ENCODE data around the gene LRRC8B.

LRRC8B gene

GRCh38 chr1:89609781-89610456 lies 85.3 kb downstream of the LRRC8B start:
- no peak for DNase-seq

DNA sequence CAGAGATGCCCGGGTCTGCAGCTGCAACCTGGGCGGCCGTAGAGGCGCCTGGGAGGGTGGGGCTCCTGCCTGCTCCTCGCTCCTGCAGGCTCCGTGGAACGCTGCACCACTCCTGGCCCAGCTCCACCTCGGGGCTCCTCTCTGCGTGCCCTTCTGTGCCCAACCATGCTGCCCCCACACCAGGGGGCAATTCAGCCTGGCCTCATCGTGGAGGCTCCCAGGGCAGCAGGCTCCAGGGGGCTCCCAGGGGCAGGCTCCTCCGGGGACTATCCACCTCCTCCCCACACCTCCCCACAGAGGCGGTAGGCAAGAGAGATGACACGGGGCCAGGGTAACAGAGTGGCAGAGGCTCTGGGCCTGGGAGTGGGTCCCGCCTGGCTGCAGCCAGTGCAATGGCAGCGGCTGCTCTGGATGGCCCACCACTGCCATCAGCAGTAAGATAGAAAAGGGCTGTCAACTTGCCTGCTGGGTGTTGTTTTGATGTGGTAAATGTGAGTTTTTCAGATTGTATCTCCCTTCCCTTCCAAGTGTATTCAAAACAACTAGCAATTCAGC lies 85.9 kb downstream of the LRRC8B start:
- DNase-seq = no peak

- DNase-seq = no peak
These were observed 87.1 kb downstream of the LRRC8B start for GRCh38 chr1:89611721-89612120.

DNA sequence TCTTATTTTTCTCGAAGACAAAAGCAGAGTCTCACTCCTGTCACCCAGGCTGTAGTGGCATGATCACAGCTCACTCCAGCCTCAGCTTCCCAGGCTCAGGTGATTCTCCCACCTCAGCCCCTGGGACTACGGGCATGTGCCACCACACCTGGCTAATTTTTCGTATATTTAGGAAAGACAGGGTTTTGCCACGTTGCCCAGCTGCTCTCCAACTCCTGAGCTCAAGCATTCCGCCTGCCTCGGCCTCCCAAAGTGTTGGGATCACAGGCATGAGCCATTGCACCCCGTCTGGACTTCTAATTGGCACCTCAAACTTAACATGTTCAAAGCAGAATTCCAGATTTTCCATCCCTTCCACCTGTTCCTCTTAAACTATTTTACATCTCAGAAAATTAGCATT lies 89.3 kb downstream of the LRRC8B start:
- no peak for DNase-seq

- DNase-seq = no peak
These were observed 91.3 kb downstream of the LRRC8B start for GRCh38 chr1:89615676-89616598.

DNA sequence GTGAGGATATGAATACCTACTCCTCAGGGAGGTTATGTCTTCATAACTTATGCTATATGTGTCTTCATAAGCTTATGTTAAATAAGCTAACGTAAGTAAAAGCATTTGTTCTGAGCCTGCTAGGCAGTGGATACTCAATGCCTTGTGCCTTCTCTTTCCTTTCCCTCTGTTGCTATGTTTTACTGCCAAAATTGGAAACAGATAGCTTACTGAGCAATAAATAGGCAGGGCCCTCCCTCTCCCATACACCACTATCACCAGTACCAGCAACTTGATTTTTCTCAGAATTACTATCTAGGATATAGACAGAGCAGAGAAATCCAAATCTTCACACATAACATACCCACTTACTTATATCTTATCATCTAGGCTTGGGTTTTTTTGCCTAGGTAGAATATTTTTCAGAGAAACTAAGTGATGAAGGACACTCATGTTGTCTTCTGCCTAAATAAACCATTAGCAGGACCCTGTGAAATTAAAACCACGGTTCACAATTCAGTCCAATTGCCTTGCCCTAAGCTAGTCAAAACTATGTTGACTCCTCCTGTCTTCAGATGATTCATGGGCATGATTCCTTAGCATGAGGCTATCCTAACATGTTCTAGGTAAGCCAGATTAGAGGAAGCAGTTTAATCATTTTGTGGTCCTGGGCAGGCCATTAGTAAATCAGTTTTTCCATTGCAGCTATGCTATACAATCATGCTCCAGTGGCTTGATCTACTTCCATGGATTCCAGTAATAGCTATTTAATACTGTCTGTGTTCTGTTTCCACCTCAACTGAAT lies 92.4 kb downstream of the LRRC8B start:
- DNase-seq = no peak

DNA sequence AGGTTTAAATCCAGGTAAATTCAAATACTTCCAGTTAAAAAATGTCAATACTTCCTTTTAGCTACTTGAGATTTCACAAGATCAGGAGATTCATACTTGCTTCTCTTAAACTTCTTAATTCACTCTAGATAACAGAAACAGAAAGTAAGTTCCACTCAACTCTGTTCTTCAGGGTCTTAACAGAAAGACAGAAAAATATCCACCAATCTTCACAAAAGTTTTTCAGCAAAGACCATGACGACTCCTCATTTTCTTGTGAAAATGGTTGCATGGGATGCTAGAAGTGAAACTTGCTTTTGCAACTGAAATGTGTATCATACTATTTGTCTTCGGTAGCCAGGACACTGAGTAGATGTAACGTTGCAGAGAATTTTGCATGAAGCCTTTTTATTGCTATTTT lies 96.0 kb downstream of the LRRC8B start:
- no peak for DNase-seq

DNA sequence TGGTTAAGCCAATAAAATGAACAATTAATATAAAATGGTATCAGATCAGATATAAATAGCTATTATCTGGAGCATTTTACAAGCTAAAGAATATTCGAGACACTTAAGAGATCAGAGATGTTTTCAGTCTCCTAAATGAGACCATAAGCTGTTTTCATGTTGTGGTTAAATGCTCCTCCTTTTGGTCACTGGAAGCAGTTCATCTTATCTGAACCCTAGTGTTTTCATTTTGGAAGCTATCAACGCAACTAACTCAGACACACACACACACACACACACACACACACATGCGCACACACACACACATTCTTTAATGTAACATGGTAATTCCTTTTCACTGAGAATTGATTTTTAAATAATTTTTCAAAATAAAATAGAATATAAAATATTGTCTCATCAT lies 98.3 kb downstream of the LRRC8B start:
- no peak for DNase-seq

- DNase-seq = no peak
These were observed 99.7 kb downstream of the LRRC8B start for GRCh38 chr1:89624314-89624713.

DNA sequence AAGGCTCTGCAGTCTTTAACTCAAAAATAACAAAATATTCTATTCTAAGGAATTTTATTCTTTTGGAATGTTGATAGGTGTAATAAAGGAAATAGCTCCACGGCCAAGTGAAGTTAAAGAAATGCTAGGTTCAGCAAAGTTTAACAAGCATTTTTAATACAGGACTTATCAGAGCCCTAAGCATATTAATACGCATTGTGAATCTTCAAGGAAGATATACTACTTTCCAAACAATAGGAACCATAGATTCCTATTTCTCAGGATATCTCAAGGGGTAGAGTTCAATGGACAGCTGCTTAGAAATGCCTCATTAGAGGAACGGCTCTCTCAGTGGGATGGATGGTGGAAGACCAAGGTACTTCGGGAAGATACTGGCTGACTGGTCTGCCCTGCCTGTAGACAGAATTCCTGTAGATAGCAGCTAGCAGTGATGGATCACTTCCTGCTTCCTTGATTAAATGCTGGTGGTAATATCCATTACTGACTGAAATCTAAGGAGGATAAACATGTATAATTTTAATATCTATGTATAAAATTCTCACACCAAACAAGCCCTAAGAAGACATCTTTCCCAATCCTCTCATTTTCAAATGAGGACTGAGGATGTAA lies 100.2 kb downstream of the LRRC8B start:
- DNase-seq = no peak

DNA sequence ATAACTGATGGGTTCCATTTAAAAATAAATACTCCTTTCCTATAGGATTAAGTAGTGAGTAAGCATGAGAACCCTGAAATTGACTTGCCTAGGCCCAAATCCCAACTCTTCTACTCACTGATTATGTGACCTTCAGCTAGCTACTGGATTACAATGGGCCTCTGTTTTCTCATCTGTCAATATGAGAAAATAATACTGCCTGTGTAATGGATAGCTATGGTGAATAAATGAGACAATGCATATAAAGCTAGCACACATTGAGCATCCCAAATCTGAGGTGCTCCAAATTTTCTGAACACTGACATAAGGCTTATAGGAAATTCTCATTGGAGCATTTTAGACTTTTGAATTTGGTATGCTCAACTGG lies 103.0 kb downstream of the LRRC8B start:
- no peak for DNase-seq

GRCh38 chr1:89629146-89629545 lies 104.5 kb downstream of the LRRC8B start:
- DNase-seq = peak; percentile 93

DNA sequence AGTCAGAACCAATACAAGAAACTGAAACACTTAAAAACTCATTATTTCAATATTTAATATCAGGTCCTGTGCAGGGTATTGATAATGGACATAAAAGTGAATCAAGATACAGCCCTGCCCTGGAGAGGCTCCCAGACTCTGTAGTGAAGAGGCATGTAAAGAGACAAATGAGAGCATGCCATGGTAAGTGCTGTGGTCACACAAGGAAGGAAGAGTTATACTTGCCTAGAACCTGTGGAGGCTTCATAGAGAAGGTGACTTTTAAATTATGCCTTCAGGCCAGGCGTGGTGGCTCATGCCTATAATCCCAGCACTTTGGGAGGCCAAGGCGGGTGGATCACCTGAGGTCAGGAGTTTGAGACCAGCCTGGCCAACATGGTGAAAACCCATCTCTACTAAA lies 105.0 kb downstream of the LRRC8B start:
- DNase-seq = peak; percentile 93

DNA sequence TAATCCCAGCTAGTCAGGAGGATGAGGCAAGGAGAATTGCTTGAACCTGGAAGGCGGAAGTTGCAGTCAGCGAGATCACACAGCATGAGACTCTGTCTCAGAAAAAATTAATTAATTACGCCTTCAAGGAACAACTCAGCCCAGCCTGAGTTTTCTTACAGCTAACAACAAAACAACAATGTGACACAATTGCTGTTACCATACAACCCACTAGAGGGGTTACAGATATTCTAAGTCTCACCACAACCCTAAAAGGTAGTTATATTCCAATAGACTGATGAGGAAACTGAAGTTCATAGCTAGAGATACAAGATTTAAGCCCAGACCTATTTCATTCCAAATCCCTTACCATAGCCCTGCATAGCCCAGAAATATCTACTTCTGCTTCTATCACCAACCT lies 105.4 kb downstream of the LRRC8B start:
- DNase-seq = no peak

DNA sequence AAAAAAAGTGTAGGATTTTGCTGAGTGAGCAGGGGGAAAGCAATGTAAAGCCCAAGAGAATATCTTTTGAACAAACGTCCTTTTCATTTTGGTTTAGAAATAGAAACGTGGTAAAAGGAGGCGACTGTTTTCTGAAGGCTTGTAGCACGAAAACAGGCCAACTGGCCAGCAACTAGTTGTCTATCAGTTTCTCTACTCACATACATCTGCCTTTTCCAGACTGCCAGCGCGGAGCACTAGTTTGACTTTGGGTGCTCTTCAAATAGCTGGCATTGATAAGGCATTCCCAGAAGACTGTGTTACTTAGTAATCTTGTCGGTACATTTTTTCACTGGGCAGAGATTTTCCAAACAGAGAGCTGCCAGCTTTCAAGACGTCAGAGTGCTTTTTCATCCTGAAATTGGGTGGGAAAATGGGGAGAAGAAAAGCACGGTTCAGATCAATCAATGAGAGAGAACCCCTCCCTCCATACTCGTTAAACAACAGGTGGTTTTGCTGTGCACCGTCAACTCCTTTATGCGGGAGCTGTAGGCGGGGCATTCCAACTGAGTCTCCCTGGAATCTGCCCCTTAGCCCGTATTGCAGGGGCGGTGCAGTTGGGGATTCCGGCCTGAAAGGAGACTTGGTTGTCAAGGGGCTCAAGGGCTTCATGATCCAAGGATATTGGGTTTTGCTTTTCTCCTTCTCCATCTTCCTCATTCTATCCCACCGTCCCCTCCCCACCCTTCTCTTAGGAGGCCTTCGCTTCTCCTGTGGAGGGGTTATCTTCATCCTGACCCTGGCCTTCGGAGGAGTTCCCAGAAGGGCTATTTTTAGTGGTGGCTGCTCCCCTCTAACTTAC lies 107.4 kb downstream of the LRRC8B start:
- DNase-seq = peak; percentile 27

- peak; percentile 87 for DNase-seq
These were observed 108.1 kb downstream of the LRRC8B start, which contains the start of gene LRRC8C for GRCh38 chr1:89632657-89633247. LRRC8C (plus strand) TSS chr1:89633120; CDS start chr1:89686474, 53,354 bp downstream.

DNA sequence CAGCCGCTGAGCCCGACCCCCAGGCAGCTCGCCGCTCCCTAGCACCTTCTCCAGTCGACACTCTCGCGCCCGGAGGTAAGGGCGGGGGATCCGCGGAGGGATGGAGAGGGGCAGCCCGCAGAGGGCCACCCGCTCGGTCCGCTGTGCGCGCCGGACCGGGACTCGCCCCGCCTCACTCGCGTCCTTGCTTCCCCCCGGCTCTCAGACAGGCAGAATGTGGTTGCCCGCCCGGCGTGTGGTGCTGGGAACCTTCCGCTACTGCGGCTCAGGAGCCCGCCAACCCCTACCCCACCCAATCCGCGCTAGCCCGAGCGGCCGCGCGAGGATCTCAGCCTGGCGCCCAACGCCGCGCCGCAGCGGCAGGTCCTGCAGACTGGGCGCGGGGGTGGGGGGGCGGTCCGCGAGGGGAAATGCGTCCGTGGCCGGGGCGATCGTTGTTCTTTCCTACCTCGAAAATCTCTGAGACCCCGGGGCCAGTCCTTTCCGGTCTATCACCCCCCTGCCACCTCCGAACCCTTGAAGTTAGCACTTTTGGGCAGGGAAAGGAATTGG lies 108.7 kb downstream of the LRRC8B start:
- DNase-seq = peak; percentile 81

GRCh38 chr1:89633800-89634625 lies 109.4 kb downstream of the LRRC8B start:
- peak; percentile 70 for DNase-seq

GRCh38 chr1:89635825-89636815 lies 111.5 kb downstream of the LRRC8B start:
- DNase-seq = no peak

All from NCI-H526 treated with DMSO at 0.1 percent for 48 hours (cell line).